Measurements from ENCODE around the gene SMCO2. TPM values are rescaled to one million over a fixed set of nuclear protein-coding genes. Genes with fewer than 3 reads are reported as not detected.

The SMCO2 gene
- total RNA-seq, 1 experiment from 2014 or later, result 0.36 TPM

GRCh38 chr12:27511723-27512045 is 65.1 kb downstream of the SMCO2 start:
- H3K36me3 ChIP-seq (ENCODE audit: control insufficient read depth, insufficient read depth, low read length), result no peaks in the 10 kb centered on the region
- TF ChIP-seq REST (IDR thresholded peaks at IDR 0.05; ENCODE audit: insufficient read depth in 1 of 2, low read depth in 2 of 2, low read length in 1 of 2), result no peak
- no peak for TF ChIP-seq POLR2AphosphoS5 (IDR thresholded peaks at IDR 0.05; ENCODE audit: low read depth, low read length)
- no peak for TF ChIP-seq TCF7L2 (IDR thresholded peaks at IDR 0.05; ENCODE audit: low read depth, low read length)
- TF ChIP-seq CTCF (IDR thresholded peaks at IDR 0.05), result no peak
- TF ChIP-seq SIN3A (IDR thresholded peaks at IDR 0.05; ENCODE audit: borderline replicate concordance, insufficient read depth, low read depth, low read length), result no peak
- ATAC-seq, result no peak
- in situ Hi-C loops (cut with HindIII; ENCODE audit: low pct_unique_long_range_greater_than_20kb, low sequenced_read_pairs) (no loop called here), intact Hi-C loops (cut with micrococcal nuclease; ENCODE audit: unreplicated experiment) (no loop called here)
- BruUV-seq (replicated peaks), result no TSS peak
- no peaks in the 10 kb centered on the region for H3K9me3 ChIP-seq (ENCODE audit: control insufficient read depth, insufficient read depth, low read depth, low read length)
- POLR2A ChIA-PET, result no interaction called here
- H3K27ac ChIP-seq (ENCODE audit: low read length), result no peak overlapping the region
- no peak overlapping the region for H3K4me3 ChIP-seq (ENCODE audit: low read depth in 2 of 2, low read length in 2 of 2)
- no peak for DNase-seq (ENCODE audit: low read depth, low spot score)
- CTCF ChIA-PET, result no interaction called here
- H3K27me3 ChIP-seq (ENCODE audit: control insufficient read depth, insufficient read depth, low read length), result no peaks in the 10 kb centered on the region; the same call in 1 of the 2 replicates
- no peaks in the 10 kb centered on the region for H3K4me1 ChIP-seq (ENCODE audit: control insufficient read depth, insufficient read depth, low read length)

GRCh38 chr12:27513155-27513824 is 66.8 kb downstream of the SMCO2 start:
- no peak overlapping the region for H3K4me3 ChIP-seq (ENCODE audit: low read depth in 2 of 2, low read length in 2 of 2)
- H3K9me3 ChIP-seq (ENCODE audit: control insufficient read depth, insufficient read depth, low read depth, low read length), result no peaks in the 10 kb centered on the region
- in situ Hi-C loops (cut with HindIII; ENCODE audit: low pct_unique_long_range_greater_than_20kb, low sequenced_read_pairs), result no loop called here
- no peaks in the 10 kb centered on the region for H3K36me3 ChIP-seq (ENCODE audit: control insufficient read depth, insufficient read depth, low read length)
- no peaks in the 10 kb centered on the region; the same call in 1 of the 2 replicates for H3K27me3 ChIP-seq (ENCODE audit: control insufficient read depth, insufficient read depth, low read length)
- ChIA-PET POLR2A (no interaction called here), CTCF (interaction anchor here (1.2 kb wide), 1 partner anchor 25 kb away, joined by 6 read pairs; no protein-coding TSS in a partner anchor)
- no TSS peak for BruUV-seq (replicated peaks)
- intact Hi-C loops (cut with micrococcal nuclease; ENCODE audit: unreplicated experiment), result no loop called here
- TF ChIP-seq CTCF (IDR thresholded peaks at IDR 0.05), result no peak
- TF ChIP-seq TCF7L2 (IDR thresholded peaks at IDR 0.05; ENCODE audit: low read depth, low read length), result no peak
- no peaks in the 10 kb centered on the region for H3K4me1 ChIP-seq (ENCODE audit: control insufficient read depth, insufficient read depth, low read length)
- no peak for ATAC-seq
- H3K27ac ChIP-seq (ENCODE audit: low read length), result no peak overlapping the region
- no peak for DNase-seq (ENCODE audit: low read depth, low spot score)

Measured in Panc1 (cell line).